Body of pancreas (tissue), 4 donors: Measurements from ENCODE around the gene COP1. TPM values are rescaled to one million over a fixed set of nuclear protein-coding genes. Genes with fewer than 3 reads are reported as not detected.

Experiments
- ATAC-seq: fragments of 150-250 bp; one replicate; pipeline ENCODE4 v1.9.1; 2016
- DNase-seq, 4 donors: peaks; one replicate each; pipeline ENCODE4 v3.0.0-alpha.2; 2019
- H3K27ac ChIP-seq, 4 donors: fragments of 200-600 bp; sonication (generic); 1 replicate in 3 of 4; 2 replicates in 1 of 4; pipeline versions ENCODE4 v1.5.1 to v1.6.1; 2016 to 2019; ENCODE audit warnings: mild to moderate bottlenecking in 1 of 4, mixed read lengths in 1 of 4, moderate library complexity in 1 of 4
- H3K27me3 ChIP-seq, 2 donors: fragments of 200-600 bp; sonication (generic); one replicate each; pipeline ENCODE4 v1.6.0; 2016; ENCODE audit warnings: mild to moderate bottlenecking in 1 of 2
- H3K36me3 ChIP-seq, 2 donors: fragments of 200-600 bp; sonication (generic); replicated peaks in 1 of 2; 2 replicates each; pipeline ENCODE4 v1.5.1; 2016; ENCODE audit warnings: low read depth in 2 of 2; ENCODE audit not compliant: insufficient read depth in 1 of 2
- H3K4me1 ChIP-seq: fragments of 200-600 bp; sonication (generic); one replicate; pipeline ENCODE4 v1.6.0; 2016
- H3K4me3 ChIP-seq, 2 donors: fragments of 200-600 bp; sonication (generic); 1 replicate in 1 of 2; 2 replicates in 1 of 2; pipeline ENCODE4 v1.5.1; 2016 to 2019
- H3K9me3 ChIP-seq, 3 donors: fragments of 200-600 bp; sonication (generic); 1 replicate in 2 of 3; 2 replicates in 1 of 3; pipeline ENCODE4 v1.5.1; 2016
- POLR2A ChIP-seq, 3 donors: fragments of 450-650 bp; IDR thresholded peaks; one replicate each; pipeline ENCODE4 v1.6.1; 2016; ENCODE audit warnings: antibody characterized with exemption in 3 of 3, mild to moderate bottlenecking in 2 of 3
- WGBS, 2 donors: methylation state at CpG; one replicate each; pipeline ENCODE4 v1.1.5; 2017; 5-methylcytosine and 5-hydroxymethylcytosine counted together
- intact Hi-C: fragments of 100-400 bp; cut with DNase I; formaldehyde crosslinking; loops from one replicate; pipeline ENCODE4 v1.15.1; 2023
- small RNA-seq: library from RNA; depleted of rRNA; stranded (forward); fragments of <200 nt; gene quantifications from one replicate; pipeline ENCODE3, GENCODE V24; 2016
- total RNA-seq, 2 donors: library from RNA; depleted of rRNA; stranded (reverse); fragments of >200 nt; gene quantifications; one replicate each; pipeline ENCODE4 v1.1.0, GENCODE V29; 2016
- TF ChIP-seq, protein P1 (sequence below), 7 experiments: fragments of 450-650 bp in 4 of 7; fragments of 200-600 bp in 3 of 7; sonication (generic) in 3 of 7; IDR thresholded peaks; one replicate each; pipeline ENCODE4 v1.5.1; 2016 to 2019; ENCODE audit warnings: antibody characterized with exemption in 7 of 7

COP1 gene
- total RNA-seq, 2 donors from 2014 or later, result 36.6 to 45.8 TPM

DNA sequence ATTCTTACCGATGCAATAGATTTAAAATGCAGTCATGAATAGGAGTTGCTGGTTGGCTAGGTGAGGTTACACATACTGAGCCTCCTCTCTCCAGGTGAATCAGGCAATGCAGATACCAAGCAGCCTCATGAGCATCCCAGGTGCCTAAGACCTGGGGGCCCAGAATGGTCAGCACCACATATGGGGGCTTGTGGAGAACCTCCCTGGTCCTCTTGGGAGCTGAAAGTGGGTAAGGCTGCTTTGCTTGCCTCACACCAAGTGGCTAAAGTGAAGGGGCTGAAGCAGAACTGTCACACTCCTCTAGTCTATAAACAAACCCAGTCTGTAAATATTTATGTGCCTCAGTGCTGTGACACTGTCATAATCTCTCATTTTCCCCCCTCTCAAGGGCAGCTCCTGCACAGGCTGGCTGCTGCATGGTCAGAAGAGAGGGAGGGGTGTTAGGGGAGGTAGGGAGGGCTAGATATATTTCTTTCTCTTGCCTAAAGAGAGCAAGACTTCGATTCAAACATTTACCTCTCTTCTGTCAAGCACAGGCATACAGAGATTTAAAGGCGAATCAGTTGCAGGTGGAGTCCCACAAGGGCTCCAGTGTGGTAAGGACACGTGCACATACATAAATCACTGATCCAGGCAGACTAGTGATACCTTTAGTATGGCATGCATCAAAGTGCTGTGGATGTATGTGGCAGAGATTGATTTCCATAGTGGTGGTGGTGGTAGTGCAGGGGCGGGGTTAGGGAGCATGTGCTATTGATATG is 305.8 kb downstream of the COP1 start:
- DNase-seq (no peak), ATAC-seq (no peak)
- TF ChIP-seq, protein P1, sequence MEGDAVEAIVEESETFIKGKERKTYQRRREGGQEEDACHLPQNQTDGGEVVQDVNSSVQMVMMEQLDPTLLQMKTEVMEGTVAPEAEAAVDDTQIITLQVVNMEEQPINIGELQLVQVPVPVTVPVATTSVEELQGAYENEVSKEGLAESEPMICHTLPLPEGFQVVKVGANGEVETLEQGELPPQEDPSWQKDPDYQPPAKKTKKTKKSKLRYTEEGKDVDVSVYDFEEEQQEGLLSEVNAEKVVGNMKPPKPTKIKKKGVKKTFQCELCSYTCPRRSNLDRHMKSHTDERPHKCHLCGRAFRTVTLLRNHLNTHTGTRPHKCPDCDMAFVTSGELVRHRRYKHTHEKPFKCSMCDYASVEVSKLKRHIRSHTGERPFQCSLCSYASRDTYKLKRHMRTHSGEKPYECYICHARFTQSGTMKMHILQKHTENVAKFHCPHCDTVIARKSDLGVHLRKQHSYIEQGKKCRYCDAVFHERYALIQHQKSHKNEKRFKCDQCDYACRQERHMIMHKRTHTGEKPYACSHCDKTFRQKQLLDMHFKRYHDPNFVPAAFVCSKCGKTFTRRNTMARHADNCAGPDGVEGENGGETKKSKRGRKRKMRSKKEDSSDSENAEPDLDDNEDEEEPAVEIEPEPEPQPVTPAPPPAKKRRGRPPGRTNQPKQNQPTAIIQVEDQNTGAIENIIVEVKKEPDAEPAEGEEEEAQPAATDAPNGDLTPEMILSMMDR (IDR thresholded peaks at IDR 0.05), result no peak
- TF ChIP-seq POLR2A (IDR thresholded peaks at IDR 0.05), result no peak

DNA sequence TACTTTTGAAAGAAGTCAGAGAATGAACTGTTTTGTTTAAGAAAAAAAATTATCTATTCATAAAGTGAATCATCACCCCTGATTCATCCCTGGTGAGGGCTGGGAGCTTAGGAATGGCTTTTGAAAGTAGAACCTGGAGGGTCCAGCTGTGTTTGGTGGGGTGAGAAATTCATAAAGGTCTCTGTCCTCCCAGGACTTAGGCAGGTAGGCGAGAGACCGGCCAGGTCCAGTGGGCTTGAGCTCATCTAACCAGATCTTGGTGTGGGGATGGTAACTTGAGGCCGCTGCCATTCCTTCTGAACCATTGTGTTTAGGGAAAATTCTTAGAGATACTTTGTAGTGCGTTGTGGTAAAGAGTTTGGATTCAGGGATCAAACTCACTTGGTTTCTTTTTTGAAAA is 306.9 kb downstream of the COP1 start:
- H3K27ac ChIP-seq, result no peak overlapping the region
- no peaks in the 10 kb centered on the region for H3K4me1 ChIP-seq
- no peaks in the 10 kb centered on the region for H3K36me3 ChIP-seq
- ATAC-seq (no peak), DNase-seq (no peak)
- 91 to 97% methylated on average over 4 of the region's 4 CpGs for WGBS, 2 donors
- intact Hi-C loops, result no loop called here
- H3K9me3 ChIP-seq, result no peaks in the 10 kb centered on the region
- H3K4me3 ChIP-seq, result no peak overlapping the region
- no peaks in the 10 kb centered on the region for H3K27me3 ChIP-seq
- TF ChIP-seq POLR2A (IDR thresholded peaks at IDR 0.05), result no peak
- TF ChIP-seq, protein P1 (IDR thresholded peaks at IDR 0.05), result no peak

More for the DNA sequence above, 305.8 kb downstream of the COP1 start:
- WGBS, 2 donors, result 78 to 82% methylated on average over 5 of the region's 5 CpGs
- no peaks in the 10 kb centered on the region for H3K36me3 ChIP-seq
- H3K27me3 ChIP-seq, result no peaks in the 10 kb centered on the region
- H3K4me3 ChIP-seq, result no peak overlapping the region
- no peaks in the 10 kb centered on the region for H3K9me3 ChIP-seq
- intact Hi-C loops, result no loop called here
- no peak overlapping the region for H3K27ac ChIP-seq
- H3K4me1 ChIP-seq, result no peaks in the 10 kb centered on the region

DNA sequence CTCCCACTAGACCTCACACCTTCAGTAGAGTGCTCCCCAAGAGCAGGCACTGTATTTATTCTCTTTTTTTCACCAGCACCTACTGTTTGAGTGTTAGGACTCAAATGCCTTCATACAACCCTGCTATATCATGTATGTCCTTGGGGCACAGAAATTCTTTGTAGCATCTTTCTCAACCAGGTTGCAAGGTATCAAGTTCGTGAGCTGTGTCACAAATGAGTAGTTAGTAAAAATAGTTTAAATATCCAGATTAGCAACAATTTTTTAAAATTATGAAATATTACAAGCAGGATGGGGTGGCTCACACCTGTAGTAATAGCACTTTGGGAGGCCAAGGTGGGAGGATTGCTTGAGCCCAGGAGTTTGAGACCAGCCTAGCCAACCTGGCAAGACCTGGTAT is 311.1 kb downstream of the COP1 start:
- Histone ChIP-seq H3K27me3 (no peaks in the 10 kb centered on the region), H3K36me3 (no peaks in the 10 kb centered on the region), H3K27ac (no peak overlapping the region), H3K9me3 (no peaks in the 10 kb centered on the region), H3K4me3 (no peak overlapping the region), H3K4me1 (no peaks in the 10 kb centered on the region)
- intact Hi-C loops, result no loop called here
- no peak for TF ChIP-seq POLR2A (IDR thresholded peaks at IDR 0.05)
- TF ChIP-seq, protein P1 (IDR thresholded peaks at IDR 0.05), result no peak
- 63 to 80% methylated on average over 1 of the region's 1 CpG for WGBS, 2 donors
- ATAC-seq (no peak), DNase-seq (no peak)

Small RNA genes within 50 kb of the gene (small RNA-seq; reads per million reads assigned to genes)
- gene RF00066 (not detected), gene RNU2-12P (not detected), gene RPS29P5 (not detected), gene SCARNA3 (20.7 reads per million, percentile 94 among the genes with 10 or more reads in this experiment)
